Endodermal cell (in vitro differentiated cells): ENCODE measurements around the gene LRRC9. TPM values are rescaled to one million over a fixed set of nuclear protein-coding genes. Genes with fewer than 3 reads are reported as not detected.
A peak's percentile ranks its signal among the peaks of the same experiment; 100 is the strongest.

Experiments used
- DNase-seq: peaks from one replicate; pipeline ENCODE4 v3.0.0-alpha.2; 2017
- H3K27ac ChIP-seq: 2 replicates; pipeline ENCODE4 v1.5.1; 2013; ENCODE audit warnings: mild to moderate bottlenecking, low read depth, low read length, moderate library complexity
- H3K27me3 ChIP-seq: 2 replicates; pipeline ENCODE4 v1.6.1; 2013; ENCODE audit warnings: mild to moderate bottlenecking, low read length, moderate library complexity; ENCODE audit not compliant: insufficient read depth, control insufficient read depth, poor library complexity, severe bottlenecking
- H3K36me3 ChIP-seq: 2 replicates; pipeline ENCODE4 v1.7.0; 2013; ENCODE audit warnings: mild to moderate bottlenecking, low read length, moderate library complexity; ENCODE audit not compliant: control insufficient read depth, insufficient read depth
- H3K4me1 ChIP-seq: one replicate; pipeline ENCODE4 v1.7.0; 2013; ENCODE audit warnings: low read length; ENCODE audit not compliant: control insufficient read depth, insufficient read depth
- H3K4me3 ChIP-seq: 2 replicates; pipeline ENCODE4 v1.5.1; 2013; ENCODE audit warnings: mild to moderate bottlenecking, low read length, moderate library complexity
- H3K9ac ChIP-seq: 2 replicates; pipeline ENCODE4 v1.6.1; 2013; ENCODE audit warnings: mild to moderate bottlenecking, low read length, moderate library complexity; ENCODE audit not compliant: poor library complexity, severe bottlenecking; ENCODE audit errors: extremely low read depth
- H3K9me3 ChIP-seq: 2 replicates; pipeline ENCODE4 v1.6.1; 2013; ENCODE audit warnings: mild to moderate bottlenecking, low read length, moderate library complexity; ENCODE audit not compliant: control insufficient read depth
- H3K27ac Mint-ChIP-seq: 2 replicates; pipeline ENCODE4 v1.8.0; 2020; ENCODE audit warnings: mixed read lengths
- H3K27me3 Mint-ChIP-seq: 2 replicates; pipeline ENCODE4 v1.8.0; 2021; ENCODE audit warnings: mild to moderate bottlenecking, mixed read lengths; ENCODE audit not compliant: insufficient read depth
- H3K36me3 Mint-ChIP-seq: 2 replicates; pipeline ENCODE4 v1.8.0; 2020; ENCODE audit warnings: low read depth, mixed read lengths
- H3K4me1 Mint-ChIP-seq: 2 replicates; pipeline ENCODE4 v1.8.0; 2020; ENCODE audit warnings: mixed read lengths
- H3K4me3 Mint-ChIP-seq: 2 replicates; pipeline ENCODE4 v1.8.0; 2020; ENCODE audit warnings: mild to moderate bottlenecking, moderate library complexity, mixed read lengths
- H3K9me3 Mint-ChIP-seq: 2 replicates; pipeline ENCODE4 v1.8.0; 2020; ENCODE audit warnings: mild to moderate bottlenecking, mixed read lengths
- CTCF ChIP-seq: fragments of 200-600 bp; sonication (generic); conservative IDR thresholded peaks from 2 replicates; pipeline ENCODE4 v1.5.0; 2021; ENCODE audit warnings: antibody characterized with exemption, mild to moderate bottlenecking
- WGBS, 2 experiments: methylation state at CpG; one replicate each; pipeline versions ENCODE4 v1.1.5 to v1.1.7; 2013; ENCODE audit warnings: missing lambda C conversion rate in 2 of 2, mixed read lengths in 1 of 2; ENCODE audit not compliant: insufficient coverage in 1 of 2, insufficient read length in 1 of 2; 5-methylcytosine and 5-hydroxymethylcytosine counted together
- total RNA-seq, 2 donors: library from RNA; stranded (reverse); fragmentation: NEBNext Ultra II Directional in 1 of 2; extraction: Animal tissue kit (Norgen Biotek cat#: 25700) in 1 of 2; gene quantifications; 2 replicates in 1 of 2; 3 replicates in 1 of 2; pipeline ENCODE4 v1.2.1, GENCODE V29; 2021

LRRC9 gene
- total RNA-seq, 2 donors from 2014 or later = 3.0 to 3.5 TPM

GRCh38 chr14:60093080-60093479 is 173.1 kb downstream of the LRRC9 start:
- peak overlapping the region; percentile 98 for H3K27ac Mint-ChIP-seq
- DNase-seq = no peak
- H3K27me3 Mint-ChIP-seq = no peaks in the 10 kb centered on the region
- Histone ChIP-seq H3K36me3 (peaks cover 19% of the 10 kb centered on the region), H3K27me3 (no peaks in the 10 kb centered on the region), H3K27ac (no peak overlapping the region), H3K4me1 (no peaks in the 10 kb centered on the region), H3K9ac (peak overlapping the region; percentile 91), H3K4me3 (peak overlapping the region; percentile 97), H3K9me3 (peaks cover 10% of the 10 kb centered on the region)
- peaks cover 25% of the 10 kb centered on the region for H3K4me1 Mint-ChIP-seq
- H3K4me3 Mint-ChIP-seq = peak overlapping the region; percentile 84
- peaks cover 12% of the 10 kb centered on the region for H3K36me3 Mint-ChIP-seq
- TF ChIP-seq CTCF = no peak
- WGBS, 2 experiments = 0 to 39% methylated on average over 1 to 3 of the region's 3 CpGs
- H3K9me3 Mint-ChIP-seq = peaks cover 3% of the 10 kb centered on the region

- Mint-ChIP-seq H3K27me3 (no peaks in the 10 kb centered on the region), H3K27ac (peak overlapping the region; percentile 98), H3K4me1 (peaks cover 25% of the 10 kb centered on the region), H3K36me3 (peaks cover 16% of the 10 kb centered on the region), H3K9me3 (peaks cover 7% of the 10 kb centered on the region), H3K4me3 (peak overlapping the region; percentile 84)
- no peak for TF ChIP-seq CTCF
- H3K36me3 ChIP-seq = peaks cover 24% of the 10 kb centered on the region
- no peak for DNase-seq
- no peaks in the 10 kb centered on the region for H3K27me3 ChIP-seq
- H3K4me1 ChIP-seq = no peaks in the 10 kb centered on the region
- peak overlapping the region; percentile 97 for H3K4me3 ChIP-seq
- H3K9me3 ChIP-seq = peaks cover 15% of the 10 kb centered on the region
- H3K9ac ChIP-seq = peak overlapping the region; percentile 91
- H3K27ac ChIP-seq = no peak overlapping the region
Observed at GRCh38 chr14:60093606-60094005, 173.7 kb downstream of the LRRC9 start.

GRCh38 chr14:60094306-60094897 is 174.5 kb downstream of the LRRC9 start:
- Histone ChIP-seq H3K27me3 (no peaks in the 10 kb centered on the region), H3K4me3 (peak overlapping the region; percentile 97), H3K36me3 (peaks cover 25% of the 10 kb centered on the region), H3K4me1 (no peaks in the 10 kb centered on the region), H3K27ac (peak overlapping the region; percentile 26), H3K9ac (peak overlapping the region; percentile 91), H3K9me3 (peaks cover 15% of the 10 kb centered on the region)
- peak; percentile 90 for DNase-seq
- 22 to 27% methylated on average over 1 to 5 of the region's 5 CpGs for WGBS, 2 experiments
- Mint-ChIP-seq H3K9me3 (peaks cover 7% of the 10 kb centered on the region), H3K27ac (peak overlapping the region; percentile 98), H3K36me3 (peaks cover 16% of the 10 kb centered on the region), H3K4me3 (peak overlapping the region; percentile 84), H3K4me1 (peaks cover 25% of the 10 kb centered on the region), H3K27me3 (no peaks in the 10 kb centered on the region)
- no peak for TF ChIP-seq CTCF
